OCI-LY7 (cell line): ENCODE results near the gene PLEKHM3. TPM values are rescaled to one million over a fixed set of nuclear protein-coding genes. Genes with fewer than 3 reads are reported as not detected.

Experiments used
- BruUV-seq: library from RNA; stranded (reverse); fragments of 400-500 nt; replicated peaks from 2 replicates; lab custom pipeline; 2021; lab: Mats Ljungman, UMichigan
- CTCF ChIA-PET: fragments of 300-600 bp; sonication (Branson Sonifier 250); formaldehyde crosslinking; loops from one replicate; lab custom pipeline; 2022; ENCODE audit warnings: antibody characterized with exemption; ENCODE audit not compliant: unreplicated experiment; lab: Charles Lee
- POLR2A ChIA-PET: fragments of 300-600 bp; sonication (Branson Sonifier 250); formaldehyde crosslinking; loops from one replicate; lab custom pipeline; 2022; ENCODE audit warnings: antibody characterized with exemption; lab: Charles Lee
- DNase-seq: peaks from one replicate; pipeline ENCODE4 v3.0.0-alpha.2; 2015; ENCODE audit warnings: low spot score
- H2AFZ ChIP-seq: fragments of 200-600 bp; sonication (generic), shearing (Covaris generic); 2 replicates; pipeline ENCODE4 v1.6.1; 2014; ENCODE audit warnings: mild to moderate bottlenecking, antibody characterized with exemption, low read length, moderate library complexity
- H3K27ac ChIP-seq: fragments of 200-600 bp; sonication (generic); 2 replicates; pipeline ENCODE4 v1.5.1; 2014; ENCODE audit warnings: mixed run types, low read depth, mild to moderate bottlenecking, moderate library complexity, low read length, inconsistent platforms; ENCODE audit not compliant: poor library complexity, severe bottlenecking
- H3K36me3 ChIP-seq: fragments of 200-600 bp; sonication (generic); 2 replicates; pipeline ENCODE4 v1.6.1; 2014; ENCODE audit warnings: mild to moderate bottlenecking, antibody characterized with exemption, low read length, moderate library complexity, mixed read lengths; ENCODE audit not compliant: insufficient read depth
- H3K4me1 ChIP-seq: fragments of 200-600 bp; sonication (generic); 2 replicates; pipeline ENCODE4 v1.5.1; 2014; ENCODE audit warnings: mild to moderate bottlenecking, low read length; ENCODE audit not compliant: insufficient read depth, poor library complexity, severe bottlenecking
- H3K4me2 ChIP-seq: fragments of 200-600 bp; sonication (generic); 2 replicates; pipeline ENCODE4 v1.6.1; 2014; ENCODE audit warnings: mild to moderate bottlenecking, low read length
- H3K4me3 ChIP-seq: fragments of 200-600 bp; sonication (generic); 2 replicates; pipeline ENCODE4 v1.5.1; 2014; ENCODE audit warnings: mild to moderate bottlenecking, low read depth, low read length; ENCODE audit not compliant: poor library complexity, severe bottlenecking
- H3K79me2 ChIP-seq: fragments of 200-600 bp; sonication (generic); 2 replicates; pipeline ENCODE4 v1.6.1; 2016; ENCODE audit warnings: low read depth, mild to moderate bottlenecking, low read length, moderate library complexity, mixed read lengths; ENCODE audit not compliant: insufficient read depth
- H3K9me2 ChIP-seq: fragments of 200-600 bp; sonication (generic); 2 replicates; pipeline ENCODE4 v1.6.1; 2016; ENCODE audit warnings: mild to moderate bottlenecking, low read length, mixed read lengths; ENCODE audit not compliant: insufficient read depth
- H3K9me3 ChIP-seq: fragments of 200-600 bp; sonication (generic); 2 replicates; pipeline ENCODE4 v1.6.1; 2014; ENCODE audit warnings: mild to moderate bottlenecking, mixed run types, low read length, mixed read lengths
- H4K20me1 ChIP-seq: fragments of 200-600 bp; sonication (generic); 2 replicates; pipeline ENCODE4 v1.6.1; 2014; ENCODE audit warnings: mild to moderate bottlenecking, antibody characterized with exemption, low read length, moderate library complexity, mixed read lengths; ENCODE audit not compliant: insufficient read depth
- EZH2phosphoT487 ChIP-seq: fragments of 200-600 bp; sonication (generic); IDR thresholded peaks from 2 replicates; pipeline ENCODE4 v1.6.1; 2018; ENCODE audit warnings: low read depth, borderline replicate concordance, mild to moderate bottlenecking, mixed run types, antibody characterized with exemption, low read length, moderate library complexity, mixed read lengths
- intact Hi-C: fragments of 100-400 bp; cut with micrococcal nuclease; formaldehyde crosslinking; loops from one replicate; pipeline ENCODE4 v1.10.0; 2022; ENCODE audit not compliant: unreplicated experiment
- total RNA-seq, 2 experiments: library from RNA; depleted of rRNA in 1 of 2; stranded (reverse); fragments of >200 nt in 1 of 2; shearing (Covaris generic) in 1 of 2; gene quantifications; 2 replicates each; pipeline ENCODE4 v1.2.3, GENCODE V29; 2014 to 2022
- TF ChIP-seq, protein P1 (sequence below): fragments of 200-600 bp; sonication (generic); conservative IDR thresholded peaks from 2 replicates; pipeline ENCODE4 v1.5.1; 2014; ENCODE audit warnings: mild to moderate bottlenecking, antibody characterized with exemption, low read length, moderate library complexity, mixed read lengths

Gene PLEKHM3
- total RNA-seq, 2 experiments from 2014 or later = 3.7 to 6.3 TPM

DNA sequence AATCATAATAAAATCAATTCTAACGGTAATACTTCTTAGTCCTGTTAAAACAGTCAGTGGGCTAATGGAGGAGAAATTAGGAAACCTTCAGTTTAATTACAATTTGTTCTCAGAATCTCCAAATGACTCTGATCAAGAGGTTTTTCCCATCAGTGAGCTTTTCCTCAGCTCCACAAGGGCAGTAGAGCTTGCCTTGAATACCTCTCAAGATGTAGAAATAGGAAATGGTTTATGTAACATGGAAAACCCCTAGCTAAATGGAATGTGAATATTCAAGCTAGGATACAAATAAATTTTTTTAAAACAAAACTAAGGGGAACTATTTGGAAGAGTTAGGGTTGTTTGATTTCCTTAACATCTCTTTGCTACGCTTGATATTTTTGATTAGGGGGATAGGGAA, 87.5 kb downstream of the PLEKHM3 start:
- ChIA-PET POLR2A (interaction anchor here (1.0 kb wide), 1 partner anchor 15 kb away, joined by 3 read pairs; no protein-coding TSS in a partner anchor), CTCF (no interaction called here)
- Histone ChIP-seq H3K4me3 (no peak overlapping the region), H3K79me2 (no peaks in the 10 kb centered on the region), H3K9me3 (no peaks in the 10 kb centered on the region), H4K20me1 (no peaks in the 10 kb centered on the region), H3K4me1 (no peaks in the 10 kb centered on the region), H3K4me2 (no peak overlapping the region), H3K27ac (no peak overlapping the region), H3K36me3 (no peaks in the 10 kb centered on the region), H2AFZ (no peak overlapping the region), H3K9me2 (no peaks in the 10 kb centered on the region)
- DNase-seq = no peak
- TF ChIP-seq, protein P1, sequence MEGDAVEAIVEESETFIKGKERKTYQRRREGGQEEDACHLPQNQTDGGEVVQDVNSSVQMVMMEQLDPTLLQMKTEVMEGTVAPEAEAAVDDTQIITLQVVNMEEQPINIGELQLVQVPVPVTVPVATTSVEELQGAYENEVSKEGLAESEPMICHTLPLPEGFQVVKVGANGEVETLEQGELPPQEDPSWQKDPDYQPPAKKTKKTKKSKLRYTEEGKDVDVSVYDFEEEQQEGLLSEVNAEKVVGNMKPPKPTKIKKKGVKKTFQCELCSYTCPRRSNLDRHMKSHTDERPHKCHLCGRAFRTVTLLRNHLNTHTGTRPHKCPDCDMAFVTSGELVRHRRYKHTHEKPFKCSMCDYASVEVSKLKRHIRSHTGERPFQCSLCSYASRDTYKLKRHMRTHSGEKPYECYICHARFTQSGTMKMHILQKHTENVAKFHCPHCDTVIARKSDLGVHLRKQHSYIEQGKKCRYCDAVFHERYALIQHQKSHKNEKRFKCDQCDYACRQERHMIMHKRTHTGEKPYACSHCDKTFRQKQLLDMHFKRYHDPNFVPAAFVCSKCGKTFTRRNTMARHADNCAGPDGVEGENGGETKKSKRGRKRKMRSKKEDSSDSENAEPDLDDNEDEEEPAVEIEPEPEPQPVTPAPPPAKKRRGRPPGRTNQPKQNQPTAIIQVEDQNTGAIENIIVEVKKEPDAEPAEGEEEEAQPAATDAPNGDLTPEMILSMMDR = no peak
- TF ChIP-seq EZH2phosphoT487 = no peak
- intact Hi-C loops = no loop called here
- BruUV-seq = no TSS peak

- no peak for TF ChIP-seq EZH2phosphoT487
- TF ChIP-seq, protein P1 = no peak
- Histone ChIP-seq H3K4me3 (no peak overlapping the region), H3K4me2 (no peak overlapping the region), H3K36me3 (no peaks in the 10 kb centered on the region), H2AFZ (no peak overlapping the region), H3K4me1 (no peaks in the 10 kb centered on the region), H3K9me2 (no peaks in the 10 kb centered on the region), H3K27ac (no peak overlapping the region), H3K9me3 (no peaks in the 10 kb centered on the region), H3K79me2 (no peaks in the 10 kb centered on the region), H4K20me1 (no peaks in the 10 kb centered on the region)
- no TSS peak for BruUV-seq
- CTCF ChIA-PET = no interaction called here
- intact Hi-C loops = no loop called here
- DNase-seq = no peak
- POLR2A ChIA-PET = no interaction called here
Observed at GRCh38 chr2:207937253-207937652, 88.1 kb downstream of the PLEKHM3 start.

- H3K9me2 ChIP-seq = no peaks in the 10 kb centered on the region
- H3K9me3 ChIP-seq = no peaks in the 10 kb centered on the region
- no peaks in the 10 kb centered on the region for H4K20me1 ChIP-seq
- no TSS peak for BruUV-seq
- no peaks in the 10 kb centered on the region for H3K79me2 ChIP-seq
- no peak for DNase-seq
- H3K4me3 ChIP-seq = no peak overlapping the region
- H2AFZ ChIP-seq = no peak overlapping the region
- no peaks in the 10 kb centered on the region for H3K36me3 ChIP-seq
- no peak overlapping the region for H3K27ac ChIP-seq
- no peaks in the 10 kb centered on the region for H3K4me1 ChIP-seq
- TF ChIP-seq EZH2phosphoT487 = no peak
- TF ChIP-seq, protein P1 = no peak
- intact Hi-C loops = no loop called here
- POLR2A ChIA-PET = interaction anchor here (0.6 to 1.0 kb wide), 4 partner anchors 14 to 631 kb away, joined by 3 to 4 read pairs (median 3); no protein-coding TSS in a partner anchor
- CTCF ChIA-PET = no interaction called here
- H3K4me2 ChIP-seq = no peak overlapping the region
Observed at GRCh38 chr2:207936380-207936779, 88.9 kb downstream of the PLEKHM3 start.
